Stimulated activated CD8-positive, alpha-beta memory T cell treated with anti-CD3 and anti-CD28 coated beads, Interleukin-7, amount 100 ng/mL, for 48 hours (primary cell): ENCODE data around the gene NPAS2.

Experiments
- DNase-seq, 2 donors: peaks; one replicate each; pipeline ENCODE4 v3.0.0-alpha.2; 2020; ENCODE audit warnings: low read depth in 1 of 2; ENCODE audit errors: extremely low read depth in 1 of 2

NPAS2 gene

DNA sequence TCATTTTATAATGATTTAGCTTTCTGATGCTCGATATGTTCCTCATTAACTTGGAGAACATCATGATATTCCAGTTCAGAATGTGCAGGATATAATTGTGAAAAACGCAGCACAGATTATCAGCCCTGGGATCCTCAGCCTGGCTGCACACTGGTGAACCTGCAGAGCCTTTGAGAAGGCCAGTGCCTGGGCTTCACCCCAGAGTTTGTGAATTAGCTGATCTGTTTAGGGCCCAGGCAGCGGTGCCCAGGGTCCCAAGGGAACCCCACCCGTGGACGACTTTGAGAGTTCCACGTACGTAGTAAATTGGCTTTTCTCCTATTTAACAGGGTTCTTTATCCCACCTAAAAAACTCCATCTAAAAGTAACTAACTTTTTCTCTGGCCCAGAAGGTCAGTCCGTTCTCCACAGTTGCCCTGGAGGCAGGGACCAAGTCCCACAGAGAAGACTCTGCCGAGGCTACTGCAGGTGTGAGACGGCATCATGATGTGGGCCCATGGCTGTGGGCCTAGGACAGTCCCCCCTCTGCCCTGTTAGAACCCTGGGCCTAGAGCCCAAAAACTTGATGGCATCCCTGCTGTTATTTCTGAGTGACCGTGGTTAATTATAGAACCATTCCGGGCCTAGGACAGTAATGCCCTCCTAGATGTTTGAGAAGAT lies 142.6 kb downstream of the NPAS2 start:
- no peak for DNase-seq

DNA sequence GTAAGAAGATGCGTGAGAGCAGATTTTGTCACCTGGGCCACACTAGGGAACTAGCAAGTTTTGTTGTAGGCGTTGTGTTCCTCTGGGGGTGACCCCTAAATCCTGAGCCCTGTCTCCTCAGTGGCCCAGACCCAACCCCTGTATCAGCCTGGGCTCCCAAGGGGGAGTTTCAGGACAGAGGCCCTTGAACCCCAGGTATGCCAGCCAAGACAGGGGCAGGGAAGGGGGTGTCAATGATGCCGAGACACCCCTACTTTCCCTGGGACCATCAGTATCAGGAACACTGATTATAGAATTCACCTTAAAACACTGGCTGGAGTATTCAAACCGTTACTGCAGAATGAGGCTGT lies 143.1 kb downstream of the NPAS2 start:
- no peak for DNase-seq

DNA sequence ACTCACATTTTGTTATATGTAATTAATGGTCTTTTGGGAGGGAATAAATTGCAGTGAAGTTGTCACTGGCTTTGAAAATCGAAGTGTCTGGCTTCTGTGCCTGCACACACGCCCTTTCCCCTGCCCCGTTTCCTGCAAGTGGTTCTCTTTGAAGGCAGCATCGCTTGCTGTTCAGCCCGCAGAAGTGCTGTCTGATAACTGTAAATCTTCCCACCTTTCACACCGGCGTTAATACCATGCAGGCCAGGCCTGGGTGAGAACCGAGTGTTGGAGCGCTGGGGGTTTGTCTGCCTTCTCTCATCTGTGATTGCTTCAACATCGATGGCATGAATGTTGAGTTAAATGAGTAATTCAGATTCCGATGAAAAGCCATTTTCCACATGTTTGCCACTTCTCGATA lies 144.3 kb downstream of the NPAS2 start:
- DNase-seq, result no peak

DNA sequence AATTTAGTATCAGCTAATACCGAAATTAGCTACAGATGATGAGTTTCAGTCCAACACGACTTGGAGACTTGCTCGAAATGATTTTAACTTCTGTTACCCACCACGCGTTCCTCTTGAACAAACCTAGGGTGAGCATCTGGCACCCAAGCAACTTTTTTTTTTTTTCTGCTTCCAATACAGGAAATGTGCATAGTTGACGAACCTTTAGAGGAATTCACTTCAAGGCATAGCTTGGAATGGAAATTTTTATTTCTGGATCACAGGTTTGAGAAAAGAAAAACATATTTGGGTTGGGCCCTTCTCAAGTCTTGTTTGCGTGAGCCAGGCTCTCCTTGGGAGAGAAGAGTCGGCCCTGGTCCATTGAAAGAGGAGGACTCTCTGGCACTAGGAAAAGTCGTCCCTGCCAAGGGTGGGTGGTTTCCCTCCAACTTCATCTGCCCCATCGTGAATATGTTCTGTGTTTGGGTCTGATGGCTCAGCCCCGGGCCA lies 144.8 kb downstream of the NPAS2 start:
- no peak for DNase-seq

DNA sequence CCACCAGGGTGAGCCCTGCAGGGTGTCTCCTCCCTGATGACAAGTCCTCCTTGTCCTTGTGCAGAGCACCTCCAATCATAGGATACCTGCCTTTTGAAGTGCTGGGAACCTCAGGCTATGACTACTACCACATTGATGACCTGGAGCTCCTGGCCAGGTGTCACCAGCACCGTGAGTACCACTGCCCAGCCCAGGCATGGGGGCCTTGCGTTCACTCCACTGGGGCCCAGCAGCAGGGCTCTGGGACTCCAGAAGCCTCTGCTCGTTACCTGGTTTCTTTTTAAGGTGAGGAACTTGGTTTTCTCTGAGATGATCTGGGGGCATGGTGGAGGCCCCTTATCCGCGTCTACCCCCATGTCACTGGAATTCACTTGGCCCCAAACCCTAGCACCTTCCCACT lies 145.7 kb downstream of the NPAS2 start:
- DNase-seq, result no peak

DNA sequence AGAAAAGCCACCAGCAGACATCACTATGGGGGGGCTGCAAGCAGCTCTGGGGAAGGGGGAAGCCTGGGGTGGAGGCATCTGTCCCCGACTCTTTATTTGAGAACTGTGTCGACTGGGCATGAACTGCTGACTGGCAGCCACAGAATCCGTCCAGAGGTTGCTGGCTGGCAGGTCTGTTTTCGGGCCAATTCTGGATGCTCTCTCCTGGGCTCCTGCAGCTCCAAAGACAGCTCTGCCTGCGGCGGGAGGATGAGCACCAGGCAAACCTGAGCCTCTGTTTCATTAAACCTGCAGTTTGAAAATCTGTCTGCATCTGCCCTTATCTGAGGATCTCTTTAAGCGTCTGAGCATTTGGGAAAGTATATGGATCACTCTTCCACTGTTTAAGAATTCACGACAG lies 147.8 kb downstream of the NPAS2 start:
- no peak for DNase-seq

DNA sequence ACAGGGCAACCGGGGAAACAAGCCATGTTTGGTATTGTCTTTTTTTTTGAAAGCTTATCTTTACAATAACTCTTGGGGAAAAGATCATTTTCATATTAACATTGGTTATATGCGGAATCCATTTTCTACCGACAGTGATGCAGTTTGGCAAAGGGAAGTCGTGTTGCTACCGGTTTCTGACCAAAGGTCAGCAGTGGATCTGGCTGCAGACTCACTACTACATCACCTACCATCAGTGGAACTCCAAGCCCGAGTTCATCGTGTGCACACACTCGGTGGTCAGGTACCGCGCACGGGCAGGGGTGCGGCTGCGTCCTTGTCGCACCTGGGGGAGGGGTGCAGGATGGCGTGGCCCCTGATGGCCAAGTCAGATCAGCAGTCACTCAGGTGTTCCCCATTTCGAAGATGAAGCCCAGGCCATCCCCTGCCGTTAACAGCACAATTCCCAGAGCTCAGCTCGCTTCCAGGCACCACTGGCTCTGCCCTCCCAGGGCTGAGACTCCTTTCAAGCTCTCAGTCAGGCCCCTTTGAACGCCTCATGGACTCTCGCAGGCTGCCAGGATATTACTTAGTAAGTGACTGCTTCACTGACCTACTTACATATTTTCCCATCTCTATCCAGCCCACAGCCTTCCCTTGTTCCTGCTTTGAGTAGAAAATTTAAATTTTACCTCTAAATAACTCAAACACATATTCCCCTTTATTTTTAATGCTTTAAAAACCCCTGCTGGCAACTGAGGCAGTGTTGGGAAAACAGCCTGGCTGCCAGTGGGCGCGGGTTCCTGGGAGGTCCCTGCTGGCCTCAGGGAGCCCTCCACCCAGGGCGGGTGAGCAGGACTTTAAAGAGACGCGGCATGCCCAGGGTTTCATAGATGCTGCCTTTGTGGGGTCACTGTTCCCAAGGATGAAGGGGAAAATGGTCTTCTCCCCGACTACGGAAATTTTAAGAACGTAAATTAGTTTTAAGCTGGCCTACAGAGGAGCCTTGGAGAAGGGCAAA lies 148.5 kb downstream of the NPAS2 start:
- DNase-seq, result no peak

DNA sequence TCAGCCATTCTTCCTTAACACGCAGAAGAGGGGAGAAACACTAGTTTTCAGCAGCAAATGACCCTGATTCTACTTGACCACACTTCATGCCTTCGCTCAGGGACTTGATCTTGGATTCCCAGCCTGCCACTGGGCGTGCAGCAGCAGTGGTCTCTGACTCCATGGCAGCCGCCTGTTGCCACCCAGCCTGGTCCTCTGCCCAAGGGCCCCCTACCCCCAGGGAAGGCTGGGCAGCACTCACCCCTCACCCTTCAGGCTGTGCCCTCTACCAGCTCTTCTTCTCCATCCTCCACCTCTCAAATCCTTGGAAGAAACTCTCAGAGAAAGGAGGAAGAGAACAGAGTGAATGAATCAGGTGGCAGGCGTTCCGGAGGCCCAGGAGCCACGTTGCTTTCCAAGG lies 150.1 kb downstream of the NPAS2 start:
- DNase-seq, result no peak

DNA sequence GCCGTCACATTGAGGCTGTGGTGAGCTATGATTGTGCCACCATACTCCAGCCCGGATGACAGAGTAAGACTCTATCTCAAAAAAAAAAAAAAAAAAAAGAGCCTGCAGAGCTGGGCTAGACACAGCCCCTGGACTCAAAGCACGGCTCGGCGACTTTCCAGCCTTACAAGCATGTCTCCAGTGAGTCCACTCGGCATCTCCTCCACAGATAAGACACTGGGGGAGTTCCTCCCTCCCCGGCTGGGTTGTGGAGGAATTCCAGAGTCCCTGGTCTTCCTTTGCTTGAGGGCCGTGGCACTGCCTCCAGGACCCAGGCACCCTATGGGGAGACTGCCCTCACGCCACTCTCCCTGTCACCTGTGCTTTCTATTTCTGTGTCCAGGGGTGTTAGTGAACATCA lies 151.3 kb downstream of the NPAS2 start:
- no peak for DNase-seq

DNA sequence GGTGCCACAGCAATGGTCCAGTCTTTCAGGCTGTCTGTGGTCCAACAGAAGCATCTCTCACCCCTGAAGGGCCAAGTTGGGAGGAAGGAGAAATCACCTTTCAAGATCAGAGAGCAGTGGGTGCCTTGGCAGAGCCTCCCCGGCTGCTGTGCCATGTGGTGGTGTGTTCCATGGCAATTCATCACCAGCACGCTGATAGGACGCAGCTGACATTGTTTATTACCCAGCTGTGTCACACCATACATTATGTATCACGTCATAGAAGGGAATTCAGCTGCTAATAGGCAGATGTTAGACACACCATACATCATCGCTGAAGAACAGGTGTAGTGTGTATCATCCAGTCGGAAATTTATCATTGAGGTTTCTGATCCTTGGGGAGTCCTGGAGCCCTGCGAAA lies 152.5 kb downstream of the NPAS2 start:
- no peak for DNase-seq

DNA sequence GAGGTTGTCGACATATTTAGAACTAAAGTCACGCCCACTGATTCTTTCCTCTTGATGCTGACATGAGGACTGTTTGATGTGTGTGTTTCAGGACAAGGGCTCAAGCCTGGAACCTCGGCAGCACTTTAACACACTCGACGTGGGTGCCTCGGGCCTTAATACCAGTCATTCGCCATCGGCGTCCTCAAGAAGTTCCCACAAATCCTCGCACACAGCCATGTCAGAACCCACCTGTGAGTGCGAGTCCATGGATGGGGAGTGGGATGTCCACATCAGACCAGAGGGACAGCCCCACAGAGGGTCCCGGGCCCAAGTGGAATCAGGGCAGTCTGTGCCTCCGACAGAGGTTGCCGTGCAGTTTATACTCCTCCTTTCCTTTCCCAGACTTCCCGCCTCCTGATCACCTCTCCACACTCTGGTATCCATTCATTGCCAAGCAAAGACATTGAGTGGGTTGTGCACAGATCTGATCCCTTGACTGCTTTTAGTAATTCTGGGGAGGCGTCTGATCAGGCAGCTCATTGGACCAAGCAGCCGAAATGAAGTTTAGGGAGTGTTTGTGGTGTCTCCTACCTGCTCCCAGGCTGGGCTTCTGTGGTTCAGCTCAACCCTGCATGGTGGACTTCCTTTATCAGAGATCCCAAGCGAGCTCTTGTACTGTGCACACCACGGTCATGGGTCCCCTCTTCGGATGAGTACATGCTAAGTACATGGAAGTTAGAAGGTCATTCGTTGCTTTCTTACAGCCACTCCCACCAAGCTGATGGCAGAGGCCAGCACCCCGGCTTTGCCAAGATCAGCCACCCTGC lies 155.0 kb downstream of the NPAS2 start:
- DNase-seq, result no peak

DNA sequence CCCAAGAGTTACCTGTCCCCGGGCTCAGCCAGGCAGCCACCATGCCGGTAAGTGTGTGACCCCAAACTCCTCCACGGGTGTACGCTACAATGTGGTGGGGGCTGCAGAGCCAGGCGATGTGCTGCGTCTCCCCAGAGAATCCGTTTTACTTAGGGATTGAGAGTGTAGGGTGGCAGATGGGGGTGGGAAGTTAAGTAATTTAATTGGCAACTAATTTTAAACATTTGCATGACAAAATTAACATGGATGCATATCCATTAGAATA lies 155.5 kb downstream of the NPAS2 start:
- no peak for DNase-seq

DNA sequence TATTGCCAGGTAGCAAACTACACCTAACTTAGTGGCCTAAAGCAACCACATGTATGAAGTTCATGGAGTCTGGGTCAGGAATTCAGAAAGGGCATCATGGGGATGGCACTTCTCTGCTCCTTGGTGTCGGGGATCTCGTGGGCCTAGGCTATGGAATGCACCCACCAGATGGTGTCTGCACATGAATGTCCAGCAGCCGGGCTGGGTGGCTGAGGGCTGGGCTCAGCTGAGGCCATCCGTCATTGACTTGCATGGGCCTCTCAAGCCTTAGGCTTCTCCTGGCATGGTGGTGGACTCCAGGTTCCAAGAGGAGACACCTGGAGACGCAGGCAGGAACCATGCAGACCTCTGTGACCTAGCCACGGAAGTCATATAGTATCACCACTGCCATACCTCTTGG lies 156.1 kb downstream of the NPAS2 start:
- no peak for DNase-seq

DNA sequence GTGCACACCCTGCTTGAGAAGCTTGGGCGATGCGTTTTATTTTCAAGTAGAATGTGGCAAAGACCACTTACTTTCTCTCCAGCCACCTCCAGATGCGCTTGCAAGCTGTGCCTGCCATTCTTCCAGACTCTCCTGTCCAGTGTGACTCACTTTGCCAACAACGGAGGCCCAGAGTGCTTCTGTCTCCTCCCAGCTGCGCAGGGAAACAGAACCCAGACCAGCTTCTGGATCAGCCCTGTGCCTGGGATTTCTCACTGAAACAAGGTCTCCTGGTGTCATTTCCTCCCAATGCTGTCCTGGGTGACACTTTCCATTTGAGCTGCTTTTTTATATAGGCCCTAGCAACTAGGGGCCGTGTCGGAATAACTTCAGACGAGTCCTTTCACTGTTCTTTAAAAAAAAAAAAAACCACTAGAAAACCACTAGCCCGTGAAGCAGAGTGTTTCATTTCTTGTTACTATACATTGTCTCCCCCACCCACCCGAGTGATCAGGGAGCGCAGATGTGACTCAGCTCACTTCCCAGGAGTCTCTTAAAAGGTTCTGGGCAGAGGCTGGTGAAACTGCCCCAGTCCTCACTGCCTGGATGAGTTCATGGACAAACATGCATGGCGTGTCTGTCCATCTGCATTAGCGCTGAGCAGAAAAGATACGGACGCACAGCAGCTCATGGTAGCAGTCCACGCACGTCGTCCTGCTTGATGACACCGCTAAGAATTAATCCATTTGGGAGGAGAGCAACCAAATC lies 156.9 kb downstream of the NPAS2 start:
- DNase-seq, result no peak

DNA sequence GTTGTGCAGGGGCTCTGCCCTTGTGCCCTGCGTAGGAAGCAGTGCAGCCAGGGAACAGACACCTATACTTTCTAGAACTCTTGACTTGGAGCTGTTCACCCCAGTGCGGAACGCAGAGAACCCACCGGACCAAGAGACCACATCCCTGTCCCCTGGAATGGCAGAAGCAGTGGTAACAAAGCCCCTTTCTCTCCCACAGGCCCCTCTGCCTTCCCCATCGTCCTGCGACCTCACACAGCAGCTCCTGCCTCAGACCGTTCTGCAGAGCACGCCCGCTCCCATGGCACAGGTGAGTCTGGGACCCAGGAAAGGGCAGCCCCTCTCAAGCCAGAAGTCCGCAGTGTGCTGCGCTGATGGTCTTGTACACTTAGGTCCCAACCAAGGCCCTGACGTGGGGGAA lies 157.6 kb downstream of the NPAS2 start:
- DNase-seq, result no peak

DNA sequence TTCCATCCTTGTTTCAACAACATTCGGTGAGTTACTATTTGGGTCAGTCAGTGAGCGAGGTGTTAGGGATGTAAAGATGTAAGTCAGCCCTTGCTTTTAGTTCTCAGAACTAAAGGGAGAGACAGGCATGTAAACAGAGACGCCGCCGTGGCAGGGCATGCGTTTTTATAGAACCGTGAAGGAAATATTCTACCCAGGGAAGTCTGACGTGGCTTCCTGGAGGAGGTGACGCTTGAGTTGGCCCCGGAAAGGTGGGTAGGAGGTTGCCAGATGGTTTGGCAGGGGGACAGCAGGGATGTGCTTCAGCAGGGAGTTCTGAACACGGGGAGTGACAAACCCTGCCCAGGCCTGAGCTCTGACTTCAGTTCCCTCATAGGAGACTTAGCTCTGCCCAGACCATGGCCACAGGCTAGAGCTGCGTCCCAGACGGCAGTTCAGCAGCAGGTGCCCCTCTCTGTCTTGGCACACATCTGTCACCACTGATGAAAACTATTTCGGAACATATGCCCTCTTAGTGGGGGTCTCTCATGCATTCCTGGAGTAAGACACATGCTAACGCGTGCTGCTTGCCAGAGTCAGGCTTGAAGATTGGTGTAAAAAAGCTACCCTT lies 158.7 kb downstream of the NPAS2 start:
- DNase-seq, result no peak

DNA sequence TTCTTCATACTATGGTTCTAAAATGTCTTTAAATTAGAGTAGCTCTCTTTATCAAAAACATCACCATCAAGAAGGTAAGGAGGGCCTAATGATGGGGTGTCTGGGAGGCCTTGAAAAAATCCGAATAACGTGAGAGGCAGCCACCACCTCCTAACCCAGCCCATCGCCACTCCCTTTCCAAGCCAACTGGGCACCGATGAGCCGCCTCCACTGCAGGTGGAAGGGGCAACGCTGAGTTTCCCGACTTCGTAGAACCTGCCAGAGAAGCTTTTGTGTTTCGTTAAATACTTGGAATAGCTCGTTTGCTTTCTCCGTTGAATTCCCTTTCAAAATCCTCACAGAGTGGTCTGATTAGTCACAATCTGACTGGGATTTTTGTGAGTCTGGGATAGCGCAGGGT lies 160.1 kb downstream of the NPAS2 start:
- DNase-seq, result no peak

DNA sequence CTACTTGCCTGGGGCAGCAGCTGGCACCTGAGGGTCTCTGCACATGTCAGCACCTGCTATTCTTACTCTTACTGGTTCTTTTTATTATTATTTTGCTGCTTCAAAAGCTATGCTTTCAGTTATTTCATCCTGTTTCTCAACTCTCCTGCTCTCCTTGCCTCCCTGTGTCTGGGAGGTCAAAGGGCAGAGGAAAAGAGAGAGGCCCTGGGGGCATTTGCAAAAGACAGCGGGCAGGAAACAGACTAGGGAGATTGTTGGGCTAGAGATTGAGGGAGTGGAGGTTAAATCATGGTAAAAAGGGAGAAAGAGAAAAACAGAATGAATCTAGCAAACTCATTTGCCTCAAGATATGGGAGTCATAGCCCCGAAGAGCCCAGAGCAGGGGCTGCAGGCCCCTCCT lies 161.1 kb downstream of the NPAS2 start:
- DNase-seq, result no peak

DNA sequence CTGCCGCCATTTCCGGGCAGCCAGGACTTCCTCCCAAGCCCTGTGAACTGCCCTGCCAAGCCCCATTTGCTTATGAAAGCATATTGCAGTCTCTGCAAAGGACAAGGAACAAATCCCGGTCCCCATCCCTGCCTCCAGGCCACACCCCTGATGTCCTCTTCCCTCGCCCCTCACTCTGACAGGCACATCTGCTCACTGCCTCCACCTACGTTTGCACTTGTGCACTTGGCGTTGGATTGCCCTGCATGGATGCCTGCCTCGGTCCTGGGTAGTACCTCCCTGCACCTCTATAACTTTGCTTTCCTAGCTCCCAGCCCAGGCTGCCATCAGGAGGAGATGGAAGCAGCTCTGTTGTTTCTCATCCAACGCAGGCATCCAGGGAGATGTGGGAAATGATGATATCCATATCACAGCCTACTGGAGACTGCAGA lies 162.5 kb downstream of the NPAS2 start:
- DNase-seq, result no peak

DNA sequence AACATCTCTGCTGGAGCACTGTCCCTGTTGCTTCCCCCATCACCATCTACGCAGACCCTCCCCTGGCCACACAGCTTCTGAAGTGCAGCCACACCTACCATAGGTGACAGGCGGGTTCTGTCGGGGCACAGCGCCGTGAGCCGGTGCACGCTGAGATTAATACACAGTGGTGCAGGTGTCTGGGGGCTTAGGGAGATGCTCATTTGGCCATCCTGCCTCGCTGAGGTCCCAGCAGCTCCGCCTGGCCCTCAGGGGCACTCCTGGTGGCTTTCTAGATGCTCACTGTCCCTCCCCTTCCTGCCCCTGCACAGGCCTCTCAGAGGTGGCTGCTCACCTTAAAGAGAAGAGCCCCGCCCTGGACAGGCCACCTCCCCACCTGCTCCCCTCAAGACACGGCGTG lies 163.3 kb downstream of the NPAS2 start:
- no peak for DNase-seq
